Middle frontal gyrus (tissue), 1 donor: ENCODE data around the gene HACD4.
"Not testable (repeated sequence)": the region's sequence is repeated elsewhere in the genome, so short reads cannot be mapped to it uniquely, and the experiment has no call there.

Experiments used
- DNase-seq: peaks from one replicate; pipeline ENCODE4 v3.0.0-alpha.2; 2015; ENCODE audit warnings: low spot score; ENCODE audit errors: extremely low spot score

Gene HACD4

GRCh38 chr9:20973246-20973947, 58.0 kb downstream of the HACD4 start:
- not testable (repeated sequence) for DNase-seq

DNA sequence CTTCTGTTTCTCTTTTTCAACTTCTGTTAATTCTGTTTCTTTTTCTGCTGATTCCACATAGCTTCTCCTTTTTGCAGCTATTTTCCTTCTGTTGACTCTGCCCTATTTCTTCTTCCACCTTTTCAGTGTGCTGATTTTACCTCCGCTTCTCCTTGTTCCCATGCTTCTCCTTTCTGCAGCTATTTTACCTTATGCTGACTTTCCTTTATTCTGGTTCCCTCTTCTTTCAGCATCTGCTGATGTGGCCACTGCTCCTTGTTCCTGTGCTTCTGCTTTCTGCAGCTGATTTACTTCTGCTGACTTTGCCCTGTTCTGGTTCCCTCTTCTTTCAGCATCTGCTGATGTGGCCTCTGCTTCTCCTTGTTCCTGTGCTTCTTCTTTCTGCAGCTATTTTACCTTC, 58.8 kb downstream of the HACD4 start:
- no peak for DNase-seq

GRCh38 chr9:20962536-20963225, 68.8 kb downstream of the HACD4 start:
- DNase-seq: no peak

GRCh38 chr9:20950707-20951106, 80.7 kb downstream of the HACD4 start:
- DNase-seq: no peak
